HEK293T (cell line): ENCODE measurements around the gene OGA.

Experiments
- CTCF ChIA-PET: fragments of 350-600 bp; formaldehyde crosslinking; extraction: SDS; loops from one replicate; lab custom pipeline; 2021; ENCODE audit warnings: antibody characterized with exemption, inconsistent platforms; lab: Yijun Ruan, JAX
- POLR2A ChIA-PET: fragments of 350-600 bp; formaldehyde crosslinking; extraction: SDS; loops from one replicate; lab custom pipeline; 2020; ENCODE audit warnings: antibody characterized with exemption, inconsistent platforms; lab: Yijun Ruan, JAX
- DNase-seq: peaks from one replicate; pipeline ENCODE4 v3.0.0; 2012; ENCODE audit warnings: mixed read lengths; ENCODE audit errors: extremely low spot score
- ARNT ChIP-seq: fragments of 450-650 bp; IDR thresholded peaks from 2 replicates; pipeline ENCODE4 v1.6.1; 2017; ENCODE audit warnings: mild to moderate bottlenecking
- BHLHE40 ChIP-seq: fragments of 450-650 bp; IDR thresholded peaks from 2 replicates; pipeline ENCODE4 v1.6.1; 2016; ENCODE audit warnings: mild to moderate bottlenecking, moderate library complexity, borderline replicate concordance
- CTBP1 ChIP-seq: fragments of 450-650 bp; IDR thresholded peaks from 2 replicates; pipeline ENCODE4 v1.6.1; 2016; ENCODE audit warnings: borderline replicate concordance
- ELF4 ChIP-seq: fragments of 450-650 bp; IDR thresholded peaks from 2 replicates; pipeline ENCODE4 v1.6.1; 2017; ENCODE audit warnings: antibody characterized with exemption
- FOXA1 ChIP-seq: fragments of 450-650 bp; IDR thresholded peaks from 2 replicates; pipeline ENCODE4 v1.6.1; 2016; ENCODE audit warnings: mild to moderate bottlenecking
- FOXK2 ChIP-seq: fragments of 450-650 bp; IDR thresholded peaks from 2 replicates; pipeline ENCODE4 v1.6.1; 2016; ENCODE audit warnings: mild to moderate bottlenecking
- FOXM1 ChIP-seq: fragments of 450-650 bp; IDR thresholded peaks from 2 replicates; pipeline ENCODE4 v1.6.1; 2017; ENCODE audit warnings: mild to moderate bottlenecking, borderline replicate concordance
- HDGF ChIP-seq: fragments of 450-650 bp; IDR thresholded peaks from 2 replicates; pipeline ENCODE4 v1.6.1; 2017; ENCODE audit warnings: antibody characterized with exemption, borderline replicate concordance
- L3MBTL2 ChIP-seq: fragments of 450-650 bp; conservative IDR thresholded peaks from 2 replicates; pipeline ENCODE4 v1.6.1; 2016; ENCODE audit warnings: mild to moderate bottlenecking
- LEF1 ChIP-seq: fragments of 450-650 bp; IDR thresholded peaks from 2 replicates; pipeline ENCODE4 v1.6.1; 2017; ENCODE audit warnings: mild to moderate bottlenecking, borderline replicate concordance
- NFRKB ChIP-seq: fragments of 450-650 bp; IDR thresholded peaks from 2 replicates; pipeline ENCODE4 v1.6.1; 2016; ENCODE audit warnings: mild to moderate bottlenecking, moderate library complexity
- SP1 ChIP-seq: fragments of 450-650 bp; IDR thresholded peaks from 2 replicates; pipeline ENCODE4 v1.6.1; 2017
- SUZ12 ChIP-seq: fragments of 450-650 bp; IDR thresholded peaks from 2 replicates; pipeline ENCODE4 v1.6.1; 2016; ENCODE audit warnings: mild to moderate bottlenecking
- TARDBP ChIP-seq: fragments of 450-650 bp; IDR thresholded peaks from 2 replicates; pipeline ENCODE4 v1.6.1; 2016
- ZNF384 ChIP-seq: fragments of 450-650 bp; IDR thresholded peaks from 2 replicates; pipeline ENCODE4 v1.6.1; 2016
- TF ChIP-seq, protein P1 (sequence below): fragments of 450-650 bp; IDR thresholded peaks from 2 replicates; pipeline ENCODE4 v1.6.1; 2016

The OGA gene

DNA sequence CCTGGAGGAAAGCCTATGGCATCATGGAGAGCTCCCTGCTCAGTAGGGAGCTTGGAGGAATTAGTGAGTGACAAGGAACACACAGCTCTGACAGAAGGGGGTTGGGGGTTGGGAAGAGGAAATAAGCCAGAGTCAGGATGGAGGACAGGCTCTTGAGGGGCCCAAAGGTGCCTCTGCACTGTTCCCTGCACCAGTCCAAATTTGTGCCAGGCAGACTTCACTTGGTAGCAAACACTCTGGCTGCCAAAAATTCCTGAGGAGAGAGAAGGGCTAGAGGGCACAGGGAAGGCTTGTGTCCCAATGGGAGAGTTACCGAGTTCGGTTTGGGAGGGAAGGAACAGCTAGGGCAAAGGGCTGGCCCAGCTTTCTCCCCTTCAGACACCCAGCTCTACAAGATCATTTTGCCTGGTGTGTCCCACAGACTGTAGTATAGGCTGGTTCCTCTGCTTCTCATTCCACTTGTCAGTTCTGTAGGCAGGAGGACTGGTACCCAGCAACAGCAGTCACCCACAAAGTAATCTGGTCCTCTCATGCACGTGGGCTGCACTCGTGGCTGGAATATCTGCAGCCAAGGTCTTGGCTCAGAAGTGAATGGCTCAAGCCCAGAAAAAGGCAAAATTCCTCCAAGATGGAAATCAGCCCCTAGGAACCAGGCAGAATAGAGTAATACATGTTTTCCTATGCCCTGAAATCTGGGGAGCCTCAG is 33.3 kb upstream of the OGA start:
- TF ChIP-seq FOXA1 (no peak), ARNT (no peak), SUZ12 (no peak), SP1 (no peak), CTBP1 (no peak), HDGF (no peak), BHLHE40 (no peak), FOXM1 (no peak), TARDBP (no peak), LEF1 (no peak), ELF4 (no peak), FOXK2 (no peak), ZNF384 (no peak), NFRKB (no peak)
- TF ChIP-seq, protein P1, sequence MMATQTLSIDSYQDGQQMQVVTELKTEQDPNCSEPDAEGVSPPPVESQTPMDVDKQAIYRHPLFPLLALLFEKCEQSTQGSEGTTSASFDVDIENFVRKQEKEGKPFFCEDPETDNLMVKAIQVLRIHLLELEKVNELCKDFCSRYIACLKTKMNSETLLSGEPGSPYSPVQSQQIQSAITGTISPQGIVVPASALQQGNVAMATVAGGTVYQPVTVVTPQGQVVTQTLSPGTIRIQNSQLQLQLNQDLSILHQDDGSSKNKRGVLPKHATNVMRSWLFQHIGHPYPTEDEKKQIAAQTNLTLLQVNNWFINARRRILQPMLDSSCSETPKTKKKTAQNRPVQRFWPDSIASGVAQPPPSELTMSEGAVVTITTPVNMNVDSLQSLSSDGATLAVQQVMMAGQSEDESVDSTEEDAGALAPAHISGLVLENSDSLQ: no peak
- ChIA-PET POLR2A (no interaction called here), CTCF (interaction anchor here (0.6 to 1.6 kb wide), 3 partner anchors 11 to 245 kb away, joined by 3 to 9 read pairs (median 3); partner anchors contain the start of gene OGA)
- no peak for DNase-seq

DNA sequence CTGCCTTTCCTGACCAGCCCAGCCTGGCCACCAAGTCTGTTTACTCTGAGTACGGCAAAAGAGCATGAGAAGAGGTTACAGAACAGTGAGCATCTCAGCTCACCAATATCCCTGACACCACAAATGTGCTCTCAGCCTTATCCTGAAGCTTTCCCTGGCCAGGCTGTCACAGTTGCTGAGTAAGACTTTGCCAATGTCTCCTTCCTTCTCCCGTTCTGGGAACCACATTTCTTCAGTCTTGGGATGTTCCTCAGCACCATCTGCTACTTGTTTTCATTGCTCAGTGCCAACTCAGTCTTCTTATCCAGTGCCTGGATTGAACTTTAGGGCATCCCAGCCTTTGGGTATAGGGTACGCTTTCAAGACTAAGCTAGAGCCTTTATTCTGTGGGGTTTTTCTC is 32.5 kb upstream of the OGA start:
- TF ChIP-seq CTBP1 (no peak), FOXA1 (no peak), ZNF384 (no peak), ARNT (no peak), L3MBTL2 (no peak), FOXM1 (no peak), TARDBP (no peak), FOXK2 (no peak), SUZ12 (no peak), BHLHE40 (no peak)
- POLR2A ChIA-PET: no interaction called here
- no peak for DNase-seq
- CTCF ChIA-PET: interaction anchor here (0.6 to 1.6 kb wide), 3 partner anchors 10 to 244 kb away, joined by 3 to 9 read pairs (median 3); partner anchors contain the start of gene OGA

DNA sequence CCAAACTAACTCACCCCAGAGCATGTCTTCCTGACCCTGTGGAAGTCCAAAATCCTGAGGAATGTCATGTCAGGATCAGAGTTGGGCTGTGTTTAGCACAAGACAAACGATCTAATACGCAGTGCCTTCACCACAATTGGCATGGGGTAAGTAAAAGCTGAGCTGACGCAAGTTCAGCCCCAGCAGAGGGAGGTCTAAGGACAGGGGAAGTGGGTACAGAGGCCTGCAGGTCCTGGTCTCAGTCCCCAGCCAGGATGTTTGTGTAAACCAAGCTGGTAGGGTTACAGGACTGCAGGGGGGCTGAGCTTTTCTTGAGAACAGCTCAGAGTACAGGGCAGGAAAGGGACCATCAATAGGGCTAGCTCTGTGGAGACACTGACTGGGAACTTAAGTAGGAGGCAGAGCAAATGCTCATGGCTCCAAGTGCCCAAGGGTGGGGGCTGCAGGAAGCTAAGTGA is 30.7 kb upstream of the OGA start:
- CTCF ChIA-PET: interaction anchor here (1.9 kb wide), 1 partner anchor 9 kb away, joined by 10 read pairs; no protein-coding TSS in a partner anchor
- POLR2A ChIA-PET: no interaction called here
- DNase-seq: no peak
- TF ChIP-seq FOXA1 (no peak), ZNF384 (no peak), ELF4 (no peak), SUZ12 (no peak), SP1 (no peak), FOXM1 (no peak), CTBP1 (no peak), NFRKB (no peak), BHLHE40 (no peak), HDGF (no peak)
- TF ChIP-seq, protein P1: no peak

DNA sequence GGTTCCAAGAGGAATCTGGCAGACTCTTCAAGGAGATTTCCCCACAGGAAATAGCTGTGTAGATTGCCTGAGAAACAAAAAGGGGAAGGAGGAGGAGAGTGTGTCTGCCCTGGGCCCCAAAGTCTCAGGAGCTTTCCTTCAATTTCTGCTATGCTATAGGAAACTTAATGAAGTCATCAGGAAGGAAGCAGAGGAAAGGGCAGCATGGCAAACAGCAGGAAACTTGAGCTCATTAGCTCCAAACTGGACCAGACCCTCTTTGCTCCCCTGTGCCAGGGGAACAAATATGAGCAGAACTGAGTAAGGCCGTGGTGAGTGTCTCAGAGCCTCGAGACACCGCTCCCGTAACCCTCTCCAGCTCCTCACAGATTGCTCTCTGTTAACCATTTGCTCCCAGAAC is 30.2 kb upstream of the OGA start:
- POLR2A ChIA-PET: no interaction called here
- TF ChIP-seq FOXM1 (no peak), FOXK2 (no peak), NFRKB (no peak), TARDBP (no peak), LEF1 (no peak), SUZ12 (no peak), ZNF384 (no peak), L3MBTL2 (no peak)
- TF ChIP-seq, protein P1: no peak
- no peak for DNase-seq
- CTCF ChIA-PET: interaction anchor here (0.5 to 1.9 kb wide), 3 partner anchors 8 to 68 kb away, joined by 3 to 10 read pairs (median 3); no protein-coding TSS in a partner anchor

DNA sequence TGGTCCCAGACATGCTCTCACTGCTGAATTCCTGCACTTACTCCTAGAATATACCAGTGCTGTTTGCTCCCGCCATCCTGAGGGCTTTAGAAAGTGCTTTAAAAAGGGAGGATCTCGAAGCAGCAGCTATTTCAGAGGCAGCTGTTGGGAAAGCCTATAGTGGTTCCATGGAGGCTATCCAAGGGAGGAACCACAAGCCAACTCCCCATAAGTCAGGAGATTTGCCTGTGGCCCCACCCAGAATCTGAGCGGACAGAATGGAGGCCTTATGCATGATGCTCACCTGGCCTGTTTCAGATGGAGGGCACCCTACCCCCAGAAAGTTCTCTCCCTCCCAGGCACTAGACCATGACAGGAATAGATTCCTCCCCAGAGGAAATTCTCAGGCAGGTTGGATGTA is 27.6 kb upstream of the OGA start:
- TF ChIP-seq FOXA1 (no peak), SUZ12 (no peak), TARDBP (no peak), ELF4 (no peak), LEF1 (no peak), HDGF (no peak), BHLHE40 (no peak), SP1 (no peak), CTBP1 (no peak), FOXM1 (no peak), FOXK2 (no peak), ARNT (no peak), L3MBTL2 (no peak), ZNF384 (no peak), NFRKB (no peak)
- TF ChIP-seq, protein P1: no peak
- ChIA-PET POLR2A (no interaction called here), CTCF (interaction anchor here (0.6 to 0.7 kb wide), 2 partner anchors 32 to 99 kb away, joined by 3 to 5 read pairs; no protein-coding TSS in a partner anchor)
- no peak for DNase-seq
